ENCODE data around the gene ZNF507.
A peak's percentile ranks its signal among the peaks of the same experiment; 100 is the strongest.
"Not testable (repeated sequence)": the region's sequence is repeated elsewhere in the genome, so short reads cannot be mapped to it uniquely, and the experiment has no call there.

ZNF507 gene

GRCh38 chr19:32368787-32369186 is 23.4 kb downstream of the ZNF507 start:
- no peak for DNase-seq (ENCODE audit: low spot score)

DNA sequence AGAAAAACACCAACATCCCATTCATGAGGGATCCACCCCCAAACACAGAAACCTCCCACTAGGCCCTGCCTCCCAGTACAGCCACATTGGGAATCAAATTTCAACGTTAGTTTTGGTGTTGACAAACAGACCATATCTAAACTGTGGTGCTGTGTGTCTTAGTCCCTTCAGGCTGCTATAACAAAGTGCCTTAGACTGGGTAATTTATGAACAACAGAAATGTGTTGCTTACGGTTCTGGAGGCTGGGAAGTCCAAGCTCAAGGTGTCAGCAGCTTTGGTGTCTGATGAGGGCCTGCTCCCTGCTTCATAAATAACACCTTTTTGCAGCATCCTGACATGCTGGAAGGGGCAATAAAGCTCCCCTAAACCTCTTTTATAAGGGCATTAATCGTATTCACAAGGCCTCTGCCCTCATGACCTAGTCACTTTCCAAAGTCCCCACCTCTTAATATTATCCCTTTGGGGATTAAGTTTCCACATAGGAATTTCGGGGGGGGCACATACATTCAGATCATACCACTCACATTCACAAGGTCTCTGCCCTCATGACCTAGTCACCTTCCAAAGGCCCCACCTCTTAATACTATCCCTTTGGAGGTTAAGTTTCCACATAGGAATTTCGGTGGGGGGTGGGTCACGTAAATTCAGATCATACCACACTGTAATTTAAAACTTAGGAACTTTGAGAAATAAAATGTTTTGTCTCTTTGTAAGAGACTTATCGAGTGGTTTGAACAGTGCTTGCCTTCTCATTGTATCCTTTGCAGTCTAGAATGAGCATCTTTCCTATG is 27.5 kb downstream of the ZNF507 start:
- DNase-seq (ENCODE audit: low spot score): peak; percentile 22

- DNase-seq (ENCODE audit: low spot score): peak; percentile 99
Observed at GRCh38 chr19:32373585-32374295, 28.3 kb downstream of the ZNF507 start.

GRCh38 chr19:32374362-32374761 is 29.0 kb downstream of the ZNF507 start:
- not testable (repeated sequence) for DNase-seq (ENCODE audit: low spot score)

GRCh38 chr19:32377088-32377487 is 31.7 kb downstream of the ZNF507 start:
- DNase-seq (ENCODE audit: low spot score): not testable (repeated sequence)

GRCh38 chr19:32380269-32380668 is 34.9 kb downstream of the ZNF507 start:
- DNase-seq (ENCODE audit: low spot score): no peak

- no peak for DNase-seq (ENCODE audit: low spot score)
Observed at GRCh38 chr19:32387701-32388392, 42.4 kb downstream of the ZNF507 start.

DNA sequence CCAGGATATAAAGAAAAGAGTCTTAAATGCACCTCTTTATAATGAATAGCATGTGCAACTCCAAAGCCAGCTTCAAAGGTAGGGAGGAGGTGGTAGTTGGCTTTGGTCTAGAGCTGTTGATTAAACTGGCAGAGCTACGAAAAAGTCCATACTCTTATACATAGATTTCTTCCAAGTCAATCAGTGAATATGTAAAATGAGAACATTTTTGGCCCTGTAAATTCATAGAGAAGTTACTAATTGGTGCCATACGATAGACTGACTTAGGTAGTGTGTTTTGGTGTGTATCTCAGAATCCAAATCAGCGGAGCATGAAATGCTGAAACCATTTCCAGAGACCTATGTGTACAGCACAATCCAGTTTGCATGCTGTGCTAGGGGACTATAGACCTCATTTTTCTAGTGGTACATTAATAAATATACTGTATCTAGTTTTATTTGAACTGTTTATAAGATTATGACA is 43.0 kb downstream of the ZNF507 start:
- no peak for DNase-seq (ENCODE audit: low spot score)

DNA sequence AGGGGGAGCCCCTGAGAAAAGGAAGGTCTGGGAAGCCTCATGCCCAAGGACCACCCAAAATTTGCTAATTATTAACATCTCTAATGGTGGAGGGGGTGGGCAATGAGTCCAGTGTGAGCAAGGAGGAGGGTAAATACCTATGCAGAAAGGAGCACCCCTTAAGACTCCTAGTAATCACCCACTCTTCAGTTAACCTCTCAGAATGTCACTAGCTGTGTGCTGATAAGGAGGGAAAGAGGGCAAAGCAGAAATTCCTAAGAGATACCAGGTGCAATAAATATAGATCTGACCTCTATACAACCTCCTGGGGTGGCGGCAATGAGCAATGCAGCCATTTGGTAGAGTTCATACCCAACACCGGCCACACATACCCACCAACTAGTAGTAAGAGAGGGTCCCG is 47.5 kb downstream of the ZNF507 start:
- DNase-seq (ENCODE audit: low spot score): no peak

DNA sequence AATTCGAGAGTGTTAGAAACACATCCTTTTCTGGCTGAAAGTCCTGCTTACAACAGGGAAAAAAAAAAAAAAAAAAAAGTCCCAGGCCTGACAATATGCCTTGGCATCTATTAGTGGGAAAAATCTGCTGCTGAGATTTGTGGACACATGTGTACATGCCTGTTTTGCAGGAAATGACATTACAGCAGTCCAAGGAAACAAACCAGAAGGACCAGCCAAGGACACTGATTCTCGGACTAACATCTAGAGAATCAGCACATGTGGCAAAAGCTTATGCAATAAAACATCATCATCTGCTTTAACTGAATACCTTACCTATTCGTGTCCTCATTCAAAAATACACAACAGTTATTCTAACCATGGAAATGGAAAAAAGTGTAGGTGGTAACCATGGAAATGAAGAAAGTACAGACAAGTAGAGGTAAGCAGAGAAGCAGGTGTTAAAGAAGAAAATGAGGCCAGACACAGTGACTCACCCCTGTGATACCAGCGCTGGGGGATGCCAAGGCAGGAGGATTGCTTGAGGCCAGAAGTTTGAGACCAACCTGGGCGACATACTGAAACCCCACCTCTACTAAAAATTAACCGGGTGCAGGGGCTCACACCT is 50.7 kb downstream of the ZNF507 start:
- no peak for DNase-seq (ENCODE audit: low spot score)

DNA sequence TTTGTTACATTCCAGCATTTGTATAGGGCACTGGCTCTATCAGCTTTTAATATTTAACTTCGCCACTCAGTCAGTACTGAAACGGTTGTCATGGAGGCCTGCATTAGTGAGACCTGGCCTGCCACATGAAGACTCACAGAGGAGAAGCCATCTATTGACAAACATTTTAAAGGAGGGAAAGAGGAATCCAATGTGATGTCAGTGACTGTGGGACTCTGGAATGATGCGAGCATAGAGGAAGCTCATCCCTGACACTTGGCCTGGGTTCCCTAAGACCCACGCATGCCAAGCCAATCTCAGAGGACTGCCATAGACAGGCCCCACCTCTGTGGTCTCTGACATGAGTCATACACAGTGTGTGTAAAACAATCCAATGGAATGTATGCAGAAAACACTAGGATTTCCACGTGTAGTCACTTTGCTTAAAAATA is 52.3 kb downstream of the ZNF507 start:
- no peak for DNase-seq (ENCODE audit: low spot score)

DNA sequence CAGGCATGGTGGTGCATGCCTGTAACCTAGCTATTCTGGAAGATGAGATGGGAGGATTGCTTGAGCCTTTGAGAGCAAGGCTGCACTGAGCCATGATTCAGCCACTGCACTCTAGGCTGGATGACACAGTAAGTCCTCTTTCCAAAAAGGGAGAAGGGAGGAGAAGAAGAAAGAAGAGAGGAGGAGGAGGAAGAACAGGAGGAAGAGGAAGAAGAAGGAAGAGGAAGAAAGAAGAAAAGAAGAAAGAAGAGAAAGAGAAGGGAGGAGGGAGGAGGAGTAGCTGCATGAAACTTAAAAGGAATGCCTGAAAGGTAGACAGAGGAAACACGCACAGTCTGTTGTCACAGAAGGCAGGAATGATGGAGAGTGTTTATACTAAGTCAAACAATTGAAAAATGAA is 56.6 kb downstream of the ZNF507 start:
- no peak for DNase-seq (ENCODE audit: low spot score)

DNA sequence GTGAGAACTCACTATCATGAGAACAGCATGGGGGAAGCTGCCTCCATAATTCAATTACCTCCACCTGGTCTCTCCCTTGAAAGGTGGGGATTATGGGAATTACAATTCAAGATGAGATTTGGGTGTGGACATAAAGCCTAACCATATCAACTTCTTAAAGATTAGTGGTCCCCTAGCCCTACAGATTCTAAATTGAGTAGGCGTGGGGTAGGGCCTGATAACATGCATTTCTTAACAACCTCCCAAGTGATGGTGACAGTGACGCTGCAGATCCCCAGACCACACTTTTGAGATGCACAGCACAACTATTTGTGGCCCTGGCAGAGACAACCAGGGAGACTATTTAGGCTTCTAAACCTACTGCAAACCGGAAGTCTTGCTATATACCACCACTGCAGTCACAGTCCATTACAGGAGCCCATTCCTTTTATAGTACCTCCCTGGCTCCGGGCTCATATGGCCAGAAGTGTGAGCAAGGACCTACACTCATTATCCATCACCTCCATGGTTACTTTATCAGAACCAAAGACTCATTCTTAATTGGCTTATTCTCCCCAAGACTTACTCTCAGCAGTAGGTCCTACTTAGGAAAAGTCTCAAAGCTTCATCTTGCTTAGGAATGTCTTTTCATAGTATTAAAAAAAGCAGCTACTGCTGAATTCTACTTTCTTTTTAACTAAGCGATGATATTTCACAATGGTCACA is 58.0 kb downstream of the ZNF507 start:
- no peak for DNase-seq (ENCODE audit: low spot score)

DNA sequence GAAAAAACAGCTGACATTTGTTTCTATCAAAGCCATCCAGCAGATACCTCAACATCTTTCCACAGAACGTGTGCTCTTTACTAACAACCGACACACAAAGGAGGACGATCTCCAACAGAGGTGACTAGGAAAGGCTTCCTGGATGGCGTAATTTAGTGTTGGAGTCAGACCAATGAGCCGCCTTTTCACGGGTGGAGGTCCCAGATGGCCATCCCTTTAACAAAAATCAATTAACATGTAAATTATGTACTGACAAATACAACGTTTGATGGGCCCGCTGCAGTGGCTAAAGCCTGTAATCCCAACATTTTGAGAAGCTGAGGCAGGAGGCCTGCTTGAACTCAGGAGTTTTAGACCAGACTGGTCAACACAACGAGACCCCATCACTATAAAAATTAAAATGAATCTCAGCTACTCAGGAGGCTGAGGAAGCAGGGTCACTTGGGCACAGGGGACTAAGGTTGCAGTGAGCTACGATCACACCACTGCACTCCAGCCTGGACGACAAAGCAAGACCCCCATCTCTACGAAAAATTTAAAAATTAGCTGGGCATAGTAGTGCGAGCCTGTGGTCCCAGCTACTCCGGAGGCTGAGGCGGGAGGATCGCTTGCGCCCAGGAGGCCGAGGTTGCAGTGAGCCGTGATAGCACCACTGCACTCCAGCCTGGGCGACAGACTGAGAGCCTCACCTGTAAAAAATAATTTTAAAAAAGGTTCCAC is 59.0 kb downstream of the ZNF507 start:
- DNase-seq (ENCODE audit: low spot score): no peak

GRCh38 chr19:32404933-32405430 is 59.6 kb downstream of the ZNF507 start:
- peak; percentile 22 for DNase-seq (ENCODE audit: low spot score)

DNA sequence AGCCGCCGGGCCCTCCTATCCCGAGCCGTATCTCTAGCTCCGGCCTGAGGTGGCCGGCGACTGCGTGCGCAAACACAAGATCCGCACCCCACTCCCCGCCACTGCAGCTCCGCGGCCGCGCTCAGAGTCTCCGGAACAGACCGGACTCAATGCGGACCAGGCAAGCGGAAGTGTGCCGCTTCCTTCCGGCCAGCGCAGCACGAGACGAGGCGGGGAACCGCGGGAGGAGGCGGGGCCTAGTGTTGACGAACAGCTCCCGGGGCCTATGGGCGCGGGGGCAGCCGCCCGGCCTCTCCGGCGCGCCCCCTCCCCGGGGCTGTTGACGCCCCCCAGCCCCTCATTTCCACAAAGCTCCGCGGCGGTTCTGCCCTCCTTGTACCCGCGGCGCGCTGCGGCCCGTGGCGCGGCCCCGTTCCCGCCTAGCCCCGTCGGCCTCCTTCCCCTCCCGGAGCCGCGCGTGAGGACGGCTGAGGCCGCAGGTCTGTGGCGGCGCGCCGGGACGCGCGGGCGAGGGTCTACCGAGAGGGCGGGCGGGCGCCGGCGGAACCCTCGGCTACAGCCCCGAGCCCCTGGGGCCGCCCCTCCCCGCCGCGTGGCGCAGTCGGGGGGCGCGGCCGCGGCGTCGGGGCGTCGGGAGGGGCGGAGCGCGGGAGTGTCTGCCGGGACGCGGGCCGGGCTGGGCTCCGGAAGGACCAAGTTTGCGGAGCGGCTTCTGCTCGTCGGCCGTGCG is 60.2 kb downstream of the ZNF507 start, which contains the start of gene DPY19L3:
TSS of gene DPY19L3 (plus strand) at position 340 of the 730 bp plus-strand sequence. CDS start 2,484 bp downstream, outside the sequence.
- DNase-seq (ENCODE audit: low spot score): peak; percentile 92

DNA sequence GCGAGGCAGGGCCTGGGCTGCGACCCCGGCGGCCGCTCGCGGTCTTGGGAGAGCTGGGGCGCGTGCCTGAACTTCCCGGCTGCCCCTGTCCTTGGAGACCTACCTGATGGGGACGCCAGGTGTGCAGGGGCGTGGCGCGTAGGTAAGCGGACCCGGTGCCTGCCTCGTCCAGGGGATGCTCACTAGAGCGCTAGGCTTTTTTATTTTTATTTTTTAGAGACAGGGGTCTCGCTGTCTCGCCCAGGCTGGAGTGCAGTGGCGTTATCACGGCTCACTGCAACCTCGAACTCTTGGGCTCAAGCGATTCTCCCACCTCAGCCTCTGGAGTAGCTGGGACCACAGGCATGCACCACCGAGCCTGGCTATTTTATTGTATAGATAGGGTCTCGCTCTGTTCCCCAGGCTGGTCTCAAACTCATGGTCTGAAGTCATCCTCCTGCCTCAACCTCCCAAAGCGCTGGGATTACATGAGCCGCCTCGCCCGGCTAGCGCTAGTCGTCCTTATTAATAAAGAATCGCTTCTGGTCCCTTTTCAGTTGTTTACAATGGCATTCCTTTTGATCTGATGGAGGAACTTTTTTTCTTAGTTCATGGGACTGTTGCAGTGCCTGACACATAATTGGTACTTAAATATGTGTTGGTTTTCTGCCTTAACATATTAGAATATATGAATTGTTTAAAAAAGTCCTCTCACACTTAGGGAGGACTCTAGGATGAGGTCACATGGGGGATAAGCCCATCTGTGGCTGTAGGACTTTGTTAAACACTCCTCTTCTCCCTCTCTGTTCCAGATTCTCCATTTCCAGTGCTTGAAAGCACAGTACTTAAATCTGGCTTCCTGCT is 61.0 kb downstream of the ZNF507 start:
- DNase-seq (ENCODE audit: low spot score): no peak

DNA sequence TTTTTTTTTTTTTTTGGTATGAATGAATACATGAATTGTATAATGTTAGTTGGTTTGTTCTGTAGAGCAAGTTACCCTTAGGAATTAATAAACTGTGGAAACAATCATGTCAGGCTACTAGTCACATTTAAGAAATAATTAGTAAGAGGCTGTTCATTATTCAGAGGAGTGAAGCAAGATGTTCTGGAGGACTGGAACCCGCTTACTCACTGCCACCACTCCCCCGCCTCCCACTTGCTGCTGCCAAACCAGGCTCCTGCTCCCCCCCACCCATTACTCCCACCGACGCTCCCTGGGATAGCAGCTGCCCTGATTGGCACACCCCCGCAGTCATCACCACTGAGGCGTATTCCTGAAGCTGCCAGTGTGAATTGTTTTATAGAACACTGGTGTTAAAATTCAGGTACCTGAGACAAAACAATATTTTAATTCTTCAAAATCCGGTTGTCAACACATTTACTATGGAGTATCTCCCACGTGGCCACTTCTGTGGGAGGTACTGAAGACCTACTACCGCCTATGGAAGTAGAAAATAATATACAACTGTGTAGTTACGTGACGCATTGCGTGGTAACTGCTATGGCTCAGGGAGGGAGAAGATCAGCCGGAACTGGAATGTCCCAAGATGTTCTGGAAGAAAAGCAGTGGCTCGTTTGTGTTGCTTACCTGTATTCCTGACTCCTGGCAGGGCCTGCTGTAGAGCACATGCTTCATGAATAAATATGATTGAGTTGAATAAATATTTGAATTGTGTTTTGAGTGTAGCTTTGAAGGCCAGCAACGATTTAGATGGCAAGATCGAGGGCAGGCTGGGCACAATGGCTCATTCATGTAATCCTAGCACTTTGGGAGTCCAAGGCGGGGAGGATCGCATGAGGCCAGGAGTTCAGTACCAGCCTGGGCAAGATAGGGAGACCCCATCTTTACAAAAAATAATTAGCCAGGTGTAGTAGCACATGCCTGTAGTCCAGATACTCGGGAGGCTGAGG is 61.9 kb downstream of the ZNF507 start:
- peak; percentile 80 for DNase-seq (ENCODE audit: low spot score)
